Nephron (organoid): Measurements from ENCODE around the gene NAV3.

Source experiments
- H3K27ac Mint-ChIP-seq, 3 experiments: 2 replicates each; pipeline ENCODE4 v1.8.0; 2020; ENCODE audit warnings: mixed read lengths in 3 of 3, mild to moderate bottlenecking in 2 of 3, moderate library complexity in 1 of 3
- H3K27me3 Mint-ChIP-seq: 2 replicates; pipeline ENCODE4 v1.8.0; 2021; ENCODE audit warnings: low read depth, mild to moderate bottlenecking, moderate library complexity, mixed read lengths
- H3K36me3 Mint-ChIP-seq: 2 replicates; pipeline ENCODE4 v1.8.0; 2020; ENCODE audit warnings: low read depth, mixed read lengths
- H3K4me1 Mint-ChIP-seq: 2 replicates; pipeline ENCODE4 v1.8.0; 2020; ENCODE audit warnings: mixed read lengths
- H3K4me3 Mint-ChIP-seq, 3 experiments: 2 replicates each; pipeline ENCODE4 v1.8.0; 2020; ENCODE audit warnings: mild to moderate bottlenecking in 3 of 3, mixed read lengths in 3 of 3, moderate library complexity in 2 of 3
- H3K9me3 Mint-ChIP-seq: 2 replicates; pipeline ENCODE4 v1.8.0; 2020; ENCODE audit warnings: mixed read lengths
- CTCF ChIP-seq, 3 experiments: fragments of 200-600 bp; sonication (generic); IDR thresholded peaks; one replicate each; pipeline ENCODE4 v1.5.0; 2021; ENCODE audit warnings: antibody characterized with exemption in 3 of 3; ENCODE audit not compliant: unreplicated experiment in 3 of 3

The NAV3 gene

GRCh38 chr12:77999074-77999715 lies 168.5 kb downstream of the NAV3 start:
- peaks cover 8% of the 10 kb centered on the region for H3K4me1 Mint-ChIP-seq

GRCh38 chr12:78002878-78003277 lies 172.2 kb downstream of the NAV3 start:
- no peak for TF ChIP-seq CTCF (IDR thresholded peaks at IDR 0.05; ENCODE audit: unreplicated experiment in 3 of 3)
- no peaks in the 10 kb centered on the region for H3K9me3 Mint-ChIP-seq
- no peaks in the 10 kb centered on the region for H3K27me3 Mint-ChIP-seq
- no peak overlapping the region for H3K27ac Mint-ChIP-seq
- peaks cover 10% of the 10 kb centered on the region for H3K4me1 Mint-ChIP-seq
- no peak overlapping the region for H3K4me3 Mint-ChIP-seq
- H3K36me3 Mint-ChIP-seq: peaks cover 14% of the 10 kb centered on the region

More at GRCh38 chr12:77999074-77999715, 168.5 kb downstream of the NAV3 start:
- TF ChIP-seq CTCF (IDR thresholded peaks at IDR 0.05; ENCODE audit: unreplicated experiment in 3 of 3): no peak
- peak overlapping the region in 1 of 3 experiments; percentile 31 for H3K27ac Mint-ChIP-seq
- H3K4me3 Mint-ChIP-seq: no peak overlapping the region
- H3K27me3 Mint-ChIP-seq: no peaks in the 10 kb centered on the region
- H3K9me3 Mint-ChIP-seq: no peaks in the 10 kb centered on the region
- H3K36me3 Mint-ChIP-seq: no peaks in the 10 kb centered on the region

- no peaks in the 10 kb centered on the region for H3K27me3 Mint-ChIP-seq
- no peak overlapping the region for H3K27ac Mint-ChIP-seq
- peaks cover 10% of the 10 kb centered on the region for H3K4me1 Mint-ChIP-seq
- no peak for TF ChIP-seq CTCF (IDR thresholded peaks at IDR 0.05; ENCODE audit: unreplicated experiment in 3 of 3)
- no peak overlapping the region for H3K4me3 Mint-ChIP-seq
- H3K36me3 Mint-ChIP-seq: peaks cover 14% of the 10 kb centered on the region
- no peaks in the 10 kb centered on the region for H3K9me3 Mint-ChIP-seq
These were observed 173.8 kb downstream of the NAV3 start for GRCh38 chr12:78004249-78005093.

GRCh38 chr12:78005094-78005492 lies 174.4 kb downstream of the NAV3 start:
- TF ChIP-seq CTCF (IDR thresholded peaks at IDR 0.05; ENCODE audit: unreplicated experiment in 3 of 3): no peak
- Mint-ChIP-seq H3K27ac (no peak overlapping the region), H3K27me3 (no peaks in the 10 kb centered on the region), H3K9me3 (no peaks in the 10 kb centered on the region), H3K4me1 (peaks cover 10% of the 10 kb centered on the region), H3K36me3 (peaks cover 14% of the 10 kb centered on the region), H3K4me3 (no peak overlapping the region)

GRCh38 chr12:78007173-78007572 lies 176.5 kb downstream of the NAV3 start:
- Mint-ChIP-seq H3K4me1 (peaks cover 10% of the 10 kb centered on the region), H3K9me3 (no peaks in the 10 kb centered on the region), H3K36me3 (peaks cover 24% of the 10 kb centered on the region), H3K27ac (no peak overlapping the region), H3K27me3 (no peaks in the 10 kb centered on the region), H3K4me3 (no peak overlapping the region)
- TF ChIP-seq CTCF (IDR thresholded peaks at IDR 0.05; ENCODE audit: unreplicated experiment in 3 of 3): no peak
